Cerebellar cortex (tissue), 1 donor: ENCODE measurements around the gene ELFN1.

Experiments
- DNase-seq: peaks from one replicate; pipeline ENCODE4 v3.0.0-alpha.2; 2015; ENCODE audit warnings: low spot score

ELFN1 gene

DNA sequence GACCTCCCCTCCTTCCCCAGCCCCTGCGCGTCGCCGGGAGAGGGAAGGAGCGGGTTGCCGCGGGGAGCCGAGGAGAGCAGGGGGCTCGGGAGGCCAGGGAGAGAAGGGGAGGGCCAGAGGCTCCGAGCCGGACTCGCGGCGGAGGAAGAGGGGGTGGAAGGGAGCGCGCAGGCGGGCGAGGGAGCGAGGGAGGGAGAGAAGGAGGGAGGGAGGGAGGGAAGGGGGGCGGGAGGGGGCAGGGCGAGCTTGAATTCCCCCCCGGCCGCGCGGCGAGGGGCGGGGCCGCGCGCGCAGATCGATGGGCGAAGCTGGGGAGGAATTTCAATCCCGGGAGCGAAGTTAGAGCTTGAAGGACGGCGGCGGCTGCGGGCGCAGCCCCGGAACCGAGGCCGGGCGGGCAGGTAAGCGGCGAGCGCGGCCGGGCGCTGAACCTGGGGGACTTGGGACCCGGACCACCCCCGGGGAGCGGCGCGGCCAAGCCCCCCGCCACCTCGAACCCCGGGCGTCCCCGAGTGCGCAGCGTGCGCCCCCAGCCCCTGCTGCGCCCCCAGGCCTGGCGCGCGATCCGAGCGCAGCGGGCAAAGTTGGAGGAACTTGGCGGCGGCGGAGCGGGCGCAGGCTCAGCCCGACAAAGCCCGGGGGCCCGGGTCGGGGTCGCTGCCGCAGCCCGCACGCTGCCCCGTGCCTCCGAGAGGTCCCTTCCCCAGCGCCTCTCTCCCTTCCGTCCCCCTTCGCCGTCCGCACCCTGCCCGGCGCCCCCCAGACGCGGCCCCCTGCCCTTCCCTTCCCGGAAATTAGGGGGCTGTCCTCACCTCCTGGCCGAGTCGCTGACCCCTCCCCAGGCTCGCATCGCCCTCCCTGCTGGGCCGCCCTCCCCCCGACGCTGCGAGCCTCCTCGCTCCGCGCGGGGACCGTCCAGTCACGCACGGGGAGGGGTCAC, at the start of gene ELFN1:
TSS of gene ELFN1 (plus strand) at position 324 of the 940 bp plus-strand sequence. CDS start 74,320 bp downstream, outside the sequence.
- DNase-seq = peak; percentile 42

DNA sequence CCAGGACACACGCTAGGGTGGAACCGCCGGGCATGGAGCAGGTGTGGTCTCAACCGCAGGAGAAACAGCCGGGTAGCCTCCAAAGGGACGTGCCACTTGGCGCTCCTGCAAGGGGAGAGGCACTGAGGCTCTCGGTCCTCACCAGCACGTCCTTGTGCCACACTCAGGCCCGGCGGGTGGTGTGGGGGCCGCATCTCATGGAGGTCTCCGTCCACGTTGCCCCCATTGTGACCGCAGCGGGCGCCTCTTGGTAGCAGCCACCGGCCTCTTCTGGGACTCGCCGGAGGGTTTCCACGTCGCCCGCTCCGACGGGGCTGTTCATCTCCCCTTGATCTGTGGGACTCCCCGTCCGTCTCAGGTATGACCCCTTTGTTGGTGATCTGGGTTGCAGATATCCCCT, 49.2 kb upstream of the ELFN1 start:
- no peak for DNase-seq

DNA sequence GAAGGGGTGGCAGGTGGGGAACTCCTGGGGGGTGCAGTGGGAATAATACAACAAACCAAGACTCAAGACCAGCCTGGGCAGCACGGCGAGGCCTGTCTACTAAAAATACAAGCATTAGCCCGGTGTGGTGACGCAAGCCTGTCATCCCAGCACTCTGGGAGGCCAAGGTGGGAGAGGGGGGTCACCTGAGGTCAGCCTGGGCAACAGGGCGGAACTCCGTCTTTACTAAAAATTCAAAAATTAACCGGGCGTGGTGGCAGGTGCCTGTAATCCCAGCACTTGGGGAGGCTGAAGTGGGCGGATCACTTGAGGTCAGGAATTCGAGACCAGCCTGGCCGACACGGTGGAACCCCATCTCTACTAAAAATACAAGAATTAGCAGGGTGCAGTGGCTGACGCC, 48.4 kb upstream of the ELFN1 start:
- DNase-seq = no peak

DNA sequence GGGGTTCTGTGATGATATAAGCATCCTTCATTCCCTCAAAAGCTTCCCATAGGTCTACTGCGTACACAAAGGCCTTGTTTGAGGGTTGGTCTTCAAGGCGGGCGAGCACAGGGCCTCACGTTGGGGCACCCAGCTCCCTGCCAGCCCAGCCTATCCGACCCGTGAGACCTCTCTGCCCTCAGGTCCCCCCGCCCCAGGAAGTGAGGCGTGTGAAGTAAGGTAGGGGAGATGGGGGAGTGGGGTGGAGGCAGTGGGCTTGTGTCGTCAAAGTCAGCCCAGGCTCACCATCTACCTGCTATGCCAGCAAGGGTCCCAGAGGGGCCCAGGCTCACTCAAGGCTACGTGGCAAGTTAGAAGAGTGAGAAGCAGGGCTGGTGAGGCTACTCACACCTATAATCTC, 47.6 kb upstream of the ELFN1 start:
- no peak for DNase-seq

DNA sequence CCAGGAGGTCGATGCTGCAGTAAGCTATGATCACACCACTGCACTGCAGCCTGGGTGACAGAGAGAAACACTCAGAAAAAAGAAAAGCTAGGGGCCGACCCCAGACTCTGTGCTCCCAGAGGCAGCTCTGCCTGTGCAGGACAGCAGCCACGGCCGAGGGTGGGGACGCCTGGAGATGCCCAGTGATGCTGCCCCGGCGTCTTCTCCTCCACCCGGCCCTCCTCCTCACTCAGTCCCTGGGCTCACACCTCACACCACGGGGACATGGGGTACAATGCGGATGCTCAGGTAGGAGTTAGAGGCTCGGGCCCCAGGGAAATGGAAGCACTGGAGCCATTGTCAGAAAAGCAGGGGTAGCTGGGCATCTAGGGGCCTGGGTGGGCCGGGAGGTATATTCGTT, 46.3 kb upstream of the ELFN1 start:
- no peak for DNase-seq

DNA sequence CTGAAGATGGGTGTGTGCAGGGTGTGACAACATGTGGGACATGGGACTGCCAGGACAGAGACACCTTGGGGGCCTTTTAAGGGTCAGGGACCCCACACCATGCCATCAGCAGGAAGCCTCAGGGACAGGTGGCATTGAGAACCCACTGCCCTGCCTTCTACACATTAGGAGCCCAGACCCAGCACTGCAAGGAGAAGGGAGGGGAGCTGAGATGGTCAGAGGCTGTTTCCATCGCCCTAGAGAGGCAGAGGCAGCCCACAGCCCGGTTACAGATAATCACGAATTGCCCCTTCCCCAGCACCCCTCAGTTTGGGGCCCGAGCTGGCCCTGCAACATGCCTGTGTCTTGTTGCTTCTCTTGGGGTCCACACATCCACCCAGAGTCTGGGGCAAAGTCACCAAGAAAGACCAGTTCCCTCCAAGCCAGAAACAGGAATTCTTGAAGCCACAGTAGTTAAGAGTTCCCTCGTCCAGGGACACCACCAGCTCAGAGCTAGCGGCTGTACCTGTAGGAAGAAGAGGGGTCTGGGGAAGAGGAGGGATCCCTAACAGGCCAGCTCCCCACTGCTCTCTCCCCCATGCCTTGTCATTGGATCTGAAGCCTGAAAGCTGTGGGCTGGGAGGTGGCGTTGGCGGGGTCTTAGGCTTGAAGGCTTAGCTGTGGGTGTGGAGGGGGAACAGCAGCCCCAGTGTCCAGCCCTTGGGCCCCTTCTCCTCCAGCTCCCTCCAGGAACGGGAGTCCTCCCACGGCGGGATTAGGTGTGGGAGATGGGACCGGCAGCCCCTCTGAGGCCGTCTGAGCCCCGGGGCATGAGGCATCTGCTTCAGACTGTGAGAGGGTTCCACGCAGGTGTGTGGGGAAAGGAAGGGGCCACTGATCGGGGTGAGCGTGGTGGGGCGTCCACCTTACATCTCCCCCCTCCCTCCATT, 44.8 kb upstream of the ELFN1 start:
- no peak for DNase-seq

DNA sequence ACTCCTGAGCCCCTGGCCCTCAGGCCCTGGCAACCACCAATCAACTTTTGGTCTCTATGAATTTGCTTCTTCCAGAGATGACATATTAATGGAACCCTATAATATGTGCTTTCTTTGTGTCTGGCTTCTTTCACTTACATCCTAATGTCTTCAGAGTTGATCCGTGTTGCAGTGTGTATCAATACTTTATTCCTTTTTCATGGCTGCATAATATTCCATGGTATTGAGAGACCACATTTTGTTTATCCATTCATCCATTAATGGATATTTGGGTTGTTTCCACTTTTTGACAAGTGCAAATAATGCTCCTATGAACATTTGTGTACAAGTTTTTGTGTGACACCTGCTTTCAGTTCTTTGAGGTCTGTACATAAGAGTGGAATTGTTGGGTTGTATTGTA, 43.3 kb upstream of the ELFN1 start:
- no peak for DNase-seq

DNA sequence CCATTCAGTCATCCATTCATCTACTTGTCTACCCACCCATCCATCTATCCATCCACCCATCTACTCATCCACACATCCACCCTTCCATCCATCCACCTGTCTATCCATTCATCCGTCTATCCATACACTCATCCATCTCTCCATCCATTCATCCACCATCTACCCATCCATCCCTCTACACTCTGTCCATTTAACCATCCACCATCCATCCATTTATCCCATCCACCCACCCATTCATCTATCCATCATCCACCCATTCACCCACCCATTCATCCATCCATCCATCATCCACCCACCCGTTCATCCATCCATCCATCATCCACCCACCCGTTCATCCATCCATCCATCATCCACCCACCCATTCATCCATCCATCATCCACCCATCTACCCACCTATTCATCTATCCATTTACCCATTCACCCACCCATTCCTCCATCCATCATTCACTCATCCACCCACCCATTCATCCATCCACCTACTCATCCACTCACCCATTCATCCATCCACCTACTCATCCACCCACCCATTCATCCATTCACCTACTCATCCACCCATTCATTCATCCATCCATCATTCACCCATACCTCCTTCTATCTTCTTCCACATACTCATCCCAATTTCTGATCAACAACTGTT, 39.3 kb upstream of the ELFN1 start:
- no peak for DNase-seq

DNA sequence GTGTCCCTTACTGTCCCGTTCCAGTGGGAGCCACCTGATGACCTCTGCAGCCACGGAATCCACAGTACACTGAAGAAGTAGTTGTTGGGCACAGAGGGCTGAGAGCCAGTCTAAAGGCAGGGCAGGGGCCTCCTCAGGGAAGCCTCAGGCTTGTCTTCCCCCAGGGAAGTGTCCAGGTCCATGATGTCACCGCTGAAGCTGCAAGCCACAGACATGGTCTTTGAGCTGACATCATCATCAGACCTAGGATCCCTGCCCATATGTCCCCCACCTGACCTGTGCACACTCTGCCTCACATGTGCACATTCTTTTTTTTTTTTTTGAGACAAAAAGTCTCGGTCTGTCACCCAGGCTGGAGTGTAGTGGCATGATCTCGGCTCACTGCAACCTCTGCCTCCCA, 38.4 kb upstream of the ELFN1 start:
- no peak for DNase-seq

DNA sequence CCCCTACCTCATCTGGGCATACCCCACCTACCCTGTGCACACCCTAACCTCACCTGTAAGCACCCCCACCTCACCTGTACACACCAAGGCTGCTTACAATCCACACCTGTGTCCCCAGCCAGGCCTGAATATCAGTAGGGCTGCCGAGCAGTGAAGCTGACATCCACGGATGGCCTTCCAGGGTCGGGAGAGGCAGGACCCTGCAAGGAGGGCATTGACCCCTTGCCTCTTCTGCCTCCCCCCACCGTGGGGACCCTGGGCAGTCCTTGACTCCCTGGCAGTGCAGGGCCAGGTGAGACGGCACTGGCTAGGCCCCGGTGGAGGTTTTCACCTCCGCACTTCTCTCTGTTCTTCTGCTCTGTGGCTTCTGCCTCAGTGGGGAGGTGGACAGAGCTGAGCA, 37.6 kb upstream of the ELFN1 start:
- DNase-seq = no peak

DNA sequence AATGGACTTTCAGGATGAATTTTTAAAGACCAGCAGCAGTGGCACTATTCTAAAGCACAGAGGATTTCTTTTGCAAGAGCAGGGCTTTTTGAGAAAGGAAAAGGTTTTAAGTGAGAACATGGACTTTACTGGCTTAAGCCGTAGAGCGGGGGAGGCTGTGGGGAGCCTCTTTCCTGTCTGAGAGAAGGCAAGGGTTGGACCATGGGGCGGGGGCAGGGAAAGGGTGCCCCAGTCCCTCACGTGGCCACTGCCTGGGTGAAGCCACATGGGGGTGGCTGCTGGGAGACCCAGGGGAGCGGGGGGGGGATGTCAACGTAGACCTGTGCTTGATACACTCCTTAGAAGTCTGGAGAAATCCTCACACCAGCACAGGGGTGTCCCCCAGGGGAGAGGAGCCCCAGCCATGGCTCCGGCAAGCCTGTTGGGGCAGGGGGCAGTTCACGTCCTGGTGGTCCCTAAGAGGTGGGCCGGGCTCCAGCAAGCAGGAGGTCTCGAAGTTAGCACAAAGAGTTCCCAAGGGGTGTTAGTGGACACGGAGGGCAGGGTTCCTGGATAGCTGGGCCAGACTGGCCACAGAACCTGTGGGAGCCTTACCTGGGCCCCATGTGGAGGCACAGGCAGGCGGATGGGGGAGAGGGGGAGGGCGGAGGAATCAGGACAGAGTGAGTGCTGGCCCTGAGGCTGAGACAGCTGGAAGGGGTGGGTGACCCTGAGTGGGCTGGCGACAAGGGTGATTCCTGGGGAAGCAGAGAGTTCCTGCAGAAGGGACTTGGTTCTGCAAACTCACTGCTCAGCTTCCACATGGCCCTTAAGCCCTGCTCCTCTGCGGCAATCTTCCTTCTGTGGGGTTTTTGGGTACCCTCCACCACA, 36.9 kb upstream of the ELFN1 start:
- no peak for DNase-seq

DNA sequence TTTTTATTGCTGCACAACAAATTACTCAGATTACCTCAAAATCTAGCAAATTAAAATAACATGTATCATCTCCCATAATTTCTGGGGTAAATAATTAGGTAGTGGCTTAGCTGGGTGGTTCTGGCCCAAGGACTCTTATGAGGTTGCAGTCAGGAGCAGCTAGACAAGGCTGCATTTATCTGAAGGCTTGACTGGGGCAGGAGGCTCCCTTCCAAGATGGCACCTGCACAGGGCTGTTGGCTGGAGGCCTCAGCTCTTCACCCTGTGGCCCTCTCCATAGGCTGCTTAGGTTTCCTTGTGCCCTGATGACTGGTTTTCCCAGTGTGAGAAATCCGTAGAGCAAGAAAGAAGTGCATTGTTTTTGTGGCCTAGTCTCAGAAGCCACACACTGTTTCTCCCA, 34.7 kb upstream of the ELFN1 start:
- DNase-seq = no peak

DNA sequence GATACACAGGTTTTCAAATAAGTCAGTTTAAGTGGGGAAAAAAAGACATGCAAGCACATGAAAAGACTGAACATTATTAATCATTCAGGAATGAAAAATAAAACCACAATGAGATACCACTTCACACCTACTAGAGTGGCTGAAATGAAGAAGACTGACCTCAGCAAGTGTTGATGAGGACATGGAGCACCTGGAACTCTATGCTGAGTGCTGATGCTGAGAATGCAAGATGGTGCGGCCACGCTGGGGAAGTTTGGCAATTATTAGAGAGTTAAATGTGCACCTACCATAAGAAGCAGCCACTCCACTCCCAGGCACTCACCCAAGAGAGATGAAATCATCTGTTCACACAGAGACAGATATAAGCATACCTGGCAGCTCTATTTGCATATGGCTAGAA, 32.9 kb upstream of the ELFN1 start:
- no peak for DNase-seq

DNA sequence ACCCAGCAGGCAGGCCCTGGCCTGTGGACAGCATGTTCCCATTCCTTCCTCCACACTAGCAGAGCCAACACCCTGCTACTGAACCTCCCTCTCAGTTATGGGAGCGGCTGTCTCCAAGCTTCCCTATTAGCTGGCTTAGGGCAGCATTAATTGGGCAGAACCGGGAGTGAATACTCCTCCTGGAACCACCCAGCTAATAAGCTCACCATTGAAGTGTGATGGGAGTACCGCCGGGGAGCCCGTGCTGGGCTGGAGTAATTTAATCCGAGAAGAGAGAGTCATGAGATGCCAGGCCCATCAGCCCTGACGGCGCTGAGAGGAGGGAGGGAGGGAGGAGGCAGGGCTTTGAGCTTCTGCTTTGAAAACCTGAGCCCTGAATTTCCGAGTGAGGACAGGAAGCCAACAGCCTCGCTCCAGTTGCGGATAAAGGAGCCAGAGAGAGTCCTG, 31.8 kb upstream of the ELFN1 start:
- no peak for DNase-seq

DNA sequence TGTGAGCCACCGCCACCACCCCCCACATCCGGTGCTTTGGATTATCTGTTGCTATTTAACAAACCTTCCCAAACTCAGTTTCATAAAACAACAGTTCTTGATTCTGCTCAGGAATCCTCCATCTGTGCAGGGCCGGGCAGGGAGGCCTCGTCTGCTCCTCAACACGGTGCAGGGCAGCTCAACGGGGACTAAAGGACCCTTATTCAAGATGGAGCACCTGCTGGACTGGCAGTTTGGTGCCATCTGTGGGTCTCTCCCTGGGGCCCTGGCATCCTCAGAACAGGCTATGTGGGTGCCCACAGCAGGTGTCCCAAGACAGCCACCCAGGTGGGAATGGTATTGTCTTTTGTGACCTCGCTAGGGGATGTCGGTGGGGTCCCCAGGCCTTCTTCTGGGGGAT, 31.0 kb upstream of the ELFN1 start:
- DNase-seq = no peak

DNA sequence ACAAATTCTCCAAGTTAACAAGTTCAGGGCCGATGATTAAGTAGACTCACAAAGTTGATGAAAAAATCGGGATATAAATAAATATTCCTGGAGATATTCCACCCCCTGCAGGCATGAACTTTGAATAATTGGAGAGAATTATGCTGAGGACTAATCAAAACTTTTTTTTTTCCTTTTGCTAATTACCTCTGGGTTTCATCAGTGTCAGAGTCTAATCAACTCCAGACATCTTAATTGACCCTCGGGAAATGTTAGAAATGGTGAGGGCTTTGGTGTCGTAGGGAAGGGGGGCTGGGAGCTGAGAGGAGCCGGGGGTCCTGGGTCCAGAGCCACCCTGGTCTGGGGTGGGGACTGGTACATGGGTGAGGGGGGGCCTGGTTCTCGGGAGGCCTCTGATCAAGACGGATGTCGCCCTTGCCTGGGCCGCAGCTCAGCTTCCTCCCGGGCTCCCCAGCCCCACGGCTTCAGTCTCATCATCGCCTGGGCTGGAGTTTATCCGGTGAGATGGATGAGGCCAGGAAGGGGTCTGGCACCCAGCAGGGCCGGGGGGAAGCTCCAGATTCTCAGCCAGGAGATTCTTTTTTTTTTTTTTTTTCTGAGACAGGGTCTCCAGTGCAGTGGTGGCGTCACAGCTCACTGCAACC, 30.4 kb upstream of the ELFN1 start:
- no peak for DNase-seq

DNA sequence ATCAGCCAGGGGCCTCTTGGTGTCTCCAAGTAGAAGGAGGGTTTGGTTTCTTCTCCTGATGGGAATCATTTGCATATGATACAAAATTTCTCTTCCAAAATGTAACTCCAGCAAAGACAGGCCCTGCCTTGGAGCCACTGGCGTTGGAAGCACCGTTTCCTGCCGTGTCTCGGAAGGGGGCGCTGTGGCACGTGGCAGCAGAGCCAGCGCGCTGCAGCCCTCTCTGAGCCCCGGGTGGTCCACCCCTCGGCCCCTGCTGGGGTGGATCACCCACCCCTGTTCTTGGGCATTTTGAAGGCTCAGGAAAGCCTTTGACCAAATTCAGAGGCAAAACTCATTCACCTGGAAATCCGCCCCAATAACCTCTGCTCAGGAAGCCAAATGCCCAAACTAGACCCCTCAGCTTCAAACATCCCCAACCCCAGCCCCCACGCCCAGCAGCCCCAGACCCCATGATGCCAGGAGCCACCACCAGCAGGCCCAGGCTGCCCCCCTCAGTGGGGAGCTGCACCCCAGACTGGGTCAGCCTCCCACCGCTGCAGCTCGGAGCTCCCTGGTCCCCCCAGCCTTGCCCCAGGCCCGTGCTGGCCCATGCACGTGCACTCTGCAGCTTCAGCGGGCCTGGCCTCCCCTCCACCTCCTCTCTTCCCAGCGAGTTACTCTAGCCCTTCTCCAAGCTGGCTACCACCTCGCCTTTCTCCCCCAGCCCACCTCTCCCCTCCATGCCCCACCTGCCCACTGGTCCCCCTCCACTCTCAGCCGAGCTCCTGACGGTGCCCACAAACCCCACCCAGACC, 29.5 kb upstream of the ELFN1 start:
- DNase-seq = no peak

DNA sequence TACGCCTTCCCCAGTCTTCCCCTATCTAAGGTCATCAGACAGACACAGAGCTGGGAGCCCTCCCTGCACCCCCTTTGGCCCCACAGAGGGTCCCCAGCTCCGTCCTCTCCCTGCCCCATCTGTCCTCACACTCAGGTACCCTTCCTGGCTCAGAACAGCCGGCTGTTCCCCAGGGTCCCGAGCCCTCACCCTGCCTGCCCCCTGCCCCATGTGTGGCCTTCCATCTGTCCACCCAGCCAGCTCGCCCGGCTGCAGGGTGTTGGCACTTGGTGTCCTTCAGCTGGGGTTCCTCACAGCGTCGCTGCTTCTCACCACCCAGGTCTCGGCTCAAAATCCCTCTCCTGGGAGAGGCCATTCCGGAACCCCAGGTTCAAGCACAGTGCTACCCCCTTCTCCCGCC, 28.9 kb upstream of the ELFN1 start:
- DNase-seq = no peak

DNA sequence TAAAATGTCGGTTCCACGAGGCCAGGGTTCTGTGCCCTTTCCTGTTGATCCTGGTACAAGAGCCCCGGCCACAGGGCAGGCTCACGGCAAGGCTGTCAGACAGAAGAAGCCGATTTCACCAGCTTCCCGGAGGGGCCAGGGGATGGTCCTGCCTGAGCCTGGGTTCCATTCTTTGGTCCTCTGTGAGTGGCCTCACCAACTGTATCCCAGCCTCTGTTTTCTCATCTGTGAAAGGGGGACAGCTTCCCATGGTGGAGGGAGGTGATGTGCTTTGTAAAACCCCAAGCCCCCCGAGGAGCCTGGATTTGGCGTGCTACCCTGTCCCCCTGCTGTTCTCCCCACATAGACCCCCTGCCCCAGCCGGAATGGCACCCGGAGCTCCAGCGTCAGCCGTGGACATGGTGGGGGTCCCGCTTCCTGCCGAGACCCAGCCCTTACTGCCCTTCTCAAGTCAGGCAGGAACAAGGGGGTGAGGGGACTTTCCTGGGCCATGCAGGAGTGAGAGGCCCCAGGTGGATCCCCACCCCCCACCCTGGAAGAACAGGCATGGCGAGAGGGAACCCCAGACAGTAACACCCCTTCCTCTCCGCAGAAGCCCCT, 28.3 kb upstream of the ELFN1 start:
- no peak for DNase-seq

DNA sequence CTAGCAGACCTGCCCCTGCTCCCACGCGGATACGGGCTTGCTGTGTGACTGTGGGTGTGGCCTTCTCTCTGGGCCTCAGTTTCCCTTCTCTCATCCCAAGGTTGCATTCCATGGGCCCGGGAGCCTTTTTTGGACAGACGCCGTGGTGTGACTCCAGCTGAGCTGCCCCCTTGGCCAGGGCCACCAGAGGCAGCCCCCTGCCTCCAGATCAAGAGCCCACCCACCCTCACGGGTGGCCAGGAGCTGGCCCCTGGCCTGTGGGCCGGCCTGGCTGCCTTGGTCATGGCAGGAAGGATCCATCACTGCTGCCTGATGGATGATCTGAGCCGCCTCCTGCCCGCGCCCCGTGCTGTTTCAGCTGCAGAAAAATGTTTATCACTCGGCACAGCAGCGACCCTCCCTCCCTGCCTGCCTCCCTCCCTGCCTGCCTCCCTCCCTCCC, 27.8 kb upstream of the ELFN1 start:
- no peak for DNase-seq
